Measurements from ENCODE around the gene SELENOT. TPM values are rescaled to one million over a fixed set of nuclear protein-coding genes. Genes with fewer than 3 reads are reported as not detected.
"Not testable (repeated sequence)": the region's sequence is repeated elsewhere in the genome, so short reads cannot be mapped to it uniquely, and the experiment has no call there.

SELENOT gene
- total RNA-seq, 1 donor from 2014 or later = 137 TPM

DNA sequence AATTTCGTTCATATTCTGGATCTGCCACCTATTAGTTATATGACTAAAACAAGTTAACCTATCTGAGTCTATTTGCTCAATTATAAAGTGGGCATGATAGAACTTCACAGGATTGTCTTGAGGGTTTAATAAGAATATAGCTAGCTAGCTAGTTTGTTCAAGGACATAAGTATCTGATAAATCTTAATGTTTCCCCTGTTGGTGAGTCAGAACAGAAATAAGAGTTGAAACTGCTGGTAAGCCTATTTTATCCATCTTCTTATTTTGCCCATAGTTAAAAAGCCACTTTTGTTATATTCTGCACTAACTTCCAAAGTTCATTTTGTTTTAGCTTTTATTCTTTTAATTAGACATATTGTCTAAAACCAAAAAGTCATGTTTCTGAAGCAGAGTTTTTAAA lies 9.4 kb downstream of the SELENOT start:
- Mint-ChIP-seq H3K4me1 (peaks cover 68% of the 10 kb centered on the region), H3K36me3 (ENCODE audit: low read depth) (peaks cover 58% of the 10 kb centered on the region), H3K27me3 (no peaks in the 10 kb centered on the region), H3K9me3 (no peaks in the 10 kb centered on the region), H3K4me3 (no peak overlapping the region), H3K27ac (no peak overlapping the region)
- ChIA-PET POLR2A (interaction anchor here (1.4 kb wide), 1 partner anchor 9 kb away, joined by 6 read pairs; the partner anchor contains the start of gene SELENOT), CTCF (no interaction called here)
- ATAC-seq (ENCODE audit: low read depth) (no peak), DNase-seq (no peak)
- TF ChIP-seq CTCF (IDR thresholded peaks at IDR 0.05) = no peak
- intact Hi-C loops (cut with micrococcal nuclease) = no loop called here

DNA sequence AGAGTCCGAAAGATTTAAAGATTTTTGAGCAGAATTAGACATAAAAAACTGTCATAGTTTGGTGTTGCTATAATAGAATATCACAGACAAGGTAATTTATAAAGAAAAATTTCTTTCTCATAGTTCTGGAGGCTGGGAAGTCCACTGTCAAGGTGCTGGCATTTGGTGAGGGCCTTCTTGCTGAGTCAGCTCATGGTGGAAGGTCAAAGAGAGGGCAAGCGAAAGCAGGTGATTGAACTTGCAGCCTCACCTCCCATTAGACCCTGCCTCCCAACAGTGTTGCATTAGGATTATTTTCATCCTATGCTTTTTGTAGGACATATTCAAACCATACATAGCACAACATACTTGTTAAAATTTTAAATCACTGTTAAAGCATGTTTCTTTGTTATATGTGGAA lies 9.9 kb downstream of the SELENOT start:
- no peak overlapping the region for H3K4me3 Mint-ChIP-seq
- CTCF ChIA-PET = interaction anchor here (0.7 kb wide), 1 partner anchor 173 kb away, joined by 4 read pairs; no protein-coding TSS in a partner anchor
- H3K4me1 Mint-ChIP-seq = peaks cover 64% of the 10 kb centered on the region

DNA sequence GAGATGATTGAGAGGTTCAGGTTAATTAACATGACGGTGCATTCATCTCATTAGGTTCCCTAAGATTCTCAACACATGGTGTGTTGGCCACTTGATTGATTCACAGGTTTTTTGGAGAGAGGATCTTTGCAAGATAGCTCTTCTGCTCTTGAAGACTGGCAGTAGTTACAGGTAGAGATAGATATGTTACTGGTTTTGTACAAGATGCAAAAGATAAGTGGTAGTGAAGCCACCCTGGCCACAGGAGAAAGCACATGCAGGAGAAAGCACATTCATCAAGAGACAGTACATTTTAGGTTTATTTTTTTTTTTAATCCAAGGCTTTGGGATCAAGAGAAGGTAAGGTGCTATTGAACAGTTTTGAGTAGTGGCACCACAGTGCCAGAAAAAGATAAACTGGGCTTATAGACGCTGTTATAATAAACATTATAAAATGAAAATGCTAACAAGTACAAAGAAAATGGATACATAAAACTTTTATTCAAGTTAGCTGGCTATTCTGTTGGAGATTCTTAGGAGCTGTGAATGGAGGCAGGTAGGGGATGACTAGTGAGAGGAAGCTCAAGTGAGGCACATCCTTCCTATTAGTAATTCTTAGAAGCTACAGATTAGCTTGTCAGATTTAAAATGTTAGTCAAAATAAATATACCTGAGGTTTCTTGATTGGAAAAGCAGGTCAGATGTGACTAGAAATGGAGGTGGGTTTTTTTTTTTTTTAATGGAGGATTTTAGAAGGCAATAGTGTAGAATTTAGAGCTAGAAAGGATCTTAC lies 10.8 kb downstream of the SELENOT start:
- H3K27ac Mint-ChIP-seq = no peak overlapping the region

More for the DNA sequence above, 9.9 kb downstream of the SELENOT start:
- DNase-seq (no peak), ATAC-seq (ENCODE audit: low read depth) (no peak)
- H3K27me3 Mint-ChIP-seq = no peaks in the 10 kb centered on the region
- H3K36me3 Mint-ChIP-seq (ENCODE audit: low read depth) = peaks cover 58% of the 10 kb centered on the region
- H3K9me3 Mint-ChIP-seq = no peaks in the 10 kb centered on the region
- intact Hi-C loops (cut with micrococcal nuclease) = no loop called here
- POLR2A ChIA-PET = interaction anchor here (1.4 kb wide), 1 partner anchor 10 kb away, joined by 6 read pairs; the partner anchor contains the start of gene SELENOT
- H3K27ac Mint-ChIP-seq = no peak overlapping the region
- no peak for TF ChIP-seq CTCF (IDR thresholded peaks at IDR 0.05)

DNA sequence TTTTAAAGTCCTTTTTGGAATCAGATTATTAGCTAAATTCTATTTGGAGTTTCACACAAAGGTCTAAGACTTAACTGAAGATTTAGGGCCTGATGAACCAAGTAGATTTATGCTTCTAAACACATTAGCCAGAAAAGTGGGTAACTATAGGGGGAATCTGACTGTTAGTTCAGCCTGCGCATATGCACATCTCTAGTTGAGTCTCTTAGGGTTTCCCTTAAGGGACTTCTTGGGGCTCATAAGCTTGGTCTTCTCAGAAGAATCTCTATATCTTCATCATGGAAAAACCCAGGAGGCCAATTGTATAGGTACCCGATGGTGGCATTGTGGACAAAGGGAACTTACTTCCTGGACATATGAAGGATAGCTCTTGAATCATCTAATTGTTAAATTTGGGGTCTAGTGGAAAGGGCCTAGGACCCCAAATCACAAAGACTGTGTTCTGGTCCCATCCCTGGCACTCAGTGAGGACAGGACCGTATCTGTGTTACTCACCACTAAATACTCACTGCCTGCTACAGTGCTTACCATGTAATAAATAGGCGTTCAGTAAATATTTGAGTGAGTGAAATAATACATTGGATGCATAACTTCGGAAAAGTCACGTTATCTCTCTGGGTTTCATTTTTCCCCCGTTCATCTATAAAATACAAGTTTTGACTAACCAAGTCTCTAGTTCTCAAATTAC lies 17.0 kb downstream of the SELENOT start:
- ChIA-PET CTCF (no interaction called here), POLR2A (interaction anchor here (1.1 kb wide), 1 partner anchor 18 kb away, joined by 3 read pairs; no protein-coding TSS in a partner anchor)
- no peak for TF ChIP-seq CTCF (IDR thresholded peaks at IDR 0.05)
- Mint-ChIP-seq H3K27me3 (no peaks in the 10 kb centered on the region), H3K27ac (no peak overlapping the region), H3K4me1 (peaks cover 31% of the 10 kb centered on the region), H3K9me3 (no peaks in the 10 kb centered on the region), H3K4me3 (no peak overlapping the region), H3K36me3 (ENCODE audit: low read depth) (peaks cover 44% of the 10 kb centered on the region)
- DNase-seq = no peak
- no peak for ATAC-seq (ENCODE audit: low read depth)
- intact Hi-C loops (cut with micrococcal nuclease) = loop anchor here (2.0 kb wide), 1 partner anchor 13 kb away; no protein-coding TSS in a partner anchor

More for the DNA sequence above, 10.8 kb downstream of the SELENOT start:
- H3K9me3 Mint-ChIP-seq = no peaks in the 10 kb centered on the region
- ATAC-seq (ENCODE audit: low read depth) = no peak
- CTCF ChIA-PET = interaction anchor here (0.7 kb wide), 1 partner anchor 172 kb away, joined by 4 read pairs; no protein-coding TSS in a partner anchor
- no peak for DNase-seq
- no peaks in the 10 kb centered on the region for H3K27me3 Mint-ChIP-seq
- H3K4me3 Mint-ChIP-seq = no peak overlapping the region
- POLR2A ChIA-PET = no interaction called here
- TF ChIP-seq CTCF (IDR thresholded peaks at IDR 0.05) = no peak
- intact Hi-C loops (cut with micrococcal nuclease) = no loop called here
- peaks cover 61% of the 10 kb centered on the region for H3K36me3 Mint-ChIP-seq (ENCODE audit: low read depth)
- peaks cover 59% of the 10 kb centered on the region for H3K4me1 Mint-ChIP-seq

- H3K36me3 Mint-ChIP-seq (ENCODE audit: low read depth) = peaks cover 59% of the 10 kb centered on the region
- POLR2A ChIA-PET; CTCF ChIA-PET; H3K27me3 Mint-ChIP-seq; intact Hi-C loops (cut with micrococcal nuclease); DNase-seq; H3K9me3 Mint-ChIP-seq; H3K4me3 Mint-ChIP-seq; ATAC-seq (ENCODE audit: low read depth); H3K27ac Mint-ChIP-seq: not testable (repeated sequence)
- peaks cover 25% of the 10 kb centered on the region for H3K4me1 Mint-ChIP-seq
Observed at GRCh38 chr3:150622955-150623354, 19.8 kb downstream of the SELENOT start.

Data from activated B cell treated with CpG ODN at 0.5 μM for 24 hours (primary cell).